Fibroblast of the aortic adventitia (primary cell): ENCODE measurements around the gene TRABD2B. TPM values are rescaled to one million over a fixed set of nuclear protein-coding genes. Genes with fewer than 3 reads are reported as not detected.

Experiments
- DNase-seq: peaks from one replicate; pipeline ENCODE4 v3.0.0-alpha.2; 2010; ENCODE audit warnings: low read depth
- H3K4me3 ChIP-seq: 2 replicates; pipeline ENCODE4 v1.5.1; 2011; ENCODE audit warnings: low read depth, mild to moderate bottlenecking, control low read depth, low read length, moderate library complexity
- CTCF ChIP-seq: IDR thresholded peaks from 2 replicates; pipeline ENCODE4 v1.5.1; 2011; ENCODE audit warnings: mild to moderate bottlenecking, low read length, control low read depth, inconsistent platforms; ENCODE audit not compliant: insufficient read depth
- total RNA-seq: library from RNA; depleted of rRNA; stranded (reverse); fragments of >200 nt; gene quantifications from 2 replicates; pipeline ENCODE4 v1.2.3, GENCODE V29; 2012; ENCODE audit warnings: low replicate concordance

TRABD2B gene
- total RNA-seq, 1 donor: under 0.01 TPM

- no peak for DNase-seq
- H3K4me3 ChIP-seq: no peak overlapping the region
- TF ChIP-seq CTCF: no peak
Measured at GRCh38 chr1:47792779-47793178, 204.4 kb downstream of the TRABD2B start.

GRCh38 chr1:47791879-47792608, 205.1 kb downstream of the TRABD2B start:
- peak; percentile 12 for DNase-seq
- H3K4me3 ChIP-seq: no peak overlapping the region
- TF ChIP-seq CTCF: no peak

GRCh38 chr1:47788761-47789160, 208.4 kb downstream of the TRABD2B start:
- no peak for TF ChIP-seq CTCF

GRCh38 chr1:47787560-47787959, 209.6 kb downstream of the TRABD2B start:
- no peak for DNase-seq
- no peak for TF ChIP-seq CTCF
- no peak overlapping the region for H3K4me3 ChIP-seq

More at GRCh38 chr1:47788761-47789160, 208.4 kb downstream of the TRABD2B start:
- DNase-seq: no peak
- H3K4me3 ChIP-seq: no peak overlapping the region

- DNase-seq: no peak
- TF ChIP-seq CTCF: no peak
Measured at GRCh38 chr1:47786316-47786715, 210.9 kb downstream of the TRABD2B start.

GRCh38 chr1:47785561-47786271, 211.5 kb downstream of the TRABD2B start:
- DNase-seq: no peak
- no peak overlapping the region for H3K4me3 ChIP-seq
- no peak for TF ChIP-seq CTCF

More at GRCh38 chr1:47786316-47786715, 210.9 kb downstream of the TRABD2B start:
- no peak overlapping the region for H3K4me3 ChIP-seq
